A549 treated with CORT108297 at 1 μM for 4 hours (cell line): ENCODE data around the gene MCC. TPM values are rescaled to one million over a fixed set of nuclear protein-coding genes. Genes with fewer than 3 reads are reported as not detected.

ENCODE experiments used
- total RNA-seq: library from RNA; stranded (reverse); fragments of 200-300 nt; extraction: Qiagen RNA extraction; gene quantifications from 5 replicates; pipeline ENCODE4 v1.2.3, GENCODE V29; 2022

Gene MCC
- 0.22 to 0.70 TPM (median 0.35 TPM) in 5 replicates for total RNA-seq

DNA sequence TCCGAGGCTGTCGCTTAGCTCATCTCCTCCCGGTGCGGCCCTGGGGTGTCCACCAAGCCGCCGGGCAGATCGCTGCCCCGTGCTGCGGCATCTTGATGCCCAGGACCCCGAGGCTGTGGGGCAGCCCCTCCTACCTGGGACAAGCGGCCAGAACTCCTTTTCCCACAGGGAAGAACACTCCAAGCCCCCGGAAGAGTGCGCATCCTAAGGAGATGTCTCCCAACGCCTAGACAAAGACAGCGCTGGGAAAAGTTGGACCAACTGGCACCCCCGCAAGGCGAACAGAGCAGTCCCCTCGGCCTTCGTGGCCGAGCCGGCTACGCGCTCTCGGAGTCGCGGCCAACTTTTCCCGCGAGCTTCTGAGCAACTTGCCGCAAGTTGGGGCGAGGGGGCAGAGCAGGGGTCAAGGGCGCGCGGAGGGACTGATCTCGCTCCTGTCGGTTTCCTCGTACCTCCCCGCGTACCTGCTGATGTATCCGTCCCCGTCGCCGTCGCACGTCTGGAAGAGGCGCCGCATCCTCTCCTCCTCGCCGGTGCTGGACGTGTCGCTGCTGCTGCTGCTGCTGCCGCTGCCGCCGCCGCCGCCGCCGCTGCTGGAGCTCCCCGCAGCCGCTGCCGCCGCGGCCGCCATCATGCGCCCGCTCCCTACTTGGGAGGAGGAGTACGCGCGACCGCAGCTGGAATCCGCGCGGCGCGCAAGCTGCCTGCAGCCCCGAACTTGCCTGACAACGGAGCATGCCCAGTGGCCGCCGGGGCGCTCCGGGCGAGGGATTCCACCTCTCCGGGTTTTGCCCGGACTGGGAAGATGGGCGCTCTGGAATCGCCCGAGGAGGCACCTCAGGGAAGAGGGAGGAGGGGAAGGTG, at the start of gene MCC:
Gene MCC (minus strand): TSS at position 673 of the 864 bp plus-strand sequence.

GRCh38 chr5:113513384-113514288, 25.4 kb upstream of the MCC start, which contains the start of gene YTHDC2:
TSS of gene YTHDC2 (plus strand) at chr5:113513694. CDS start at chr5:113513896, 202 bp downstream.

GRCh38 chr5:113434889-113435288, 53.4 kb downstream of the MCC start, which contains the start of gene TSSK1B:
TSS of gene TSSK1B (minus strand) at chr5:113434989. CDS start at chr5:113434839, 150 bp downstream.

GRCh38 chr5:112976432-112977309, 511.6 kb downstream of the MCC start, which contains the start of gene DCP2:
TSS of gene DCP2 (plus strand) at chr5:112976798. CDS start at chr5:112976934, 136 bp downstream.

Other genes with a start within 250 kb of the MCC start
- not detected in 5 replicates for gene TSSK1B, start 53.5 kb downstream of the MCC start, total RNA-seq
- gene YTHDC2, start 25.2 kb upstream of the MCC start, total RNA-seq, result 5.5 to 7.8 TPM (median 7.5 TPM) in 5 replicates